NCI-H82 (cell line): ENCODE data around the gene TMEM37.

Source experiments
- DNase-seq: peaks from one replicate; lab custom pipeline; 2025; lab: John Stamatoyannopoulos, UW

Gene TMEM37

GRCh38 chr2:119480718-119481142 is 49.1 kb downstream of the TMEM37 start:
- no peak for DNase-seq

DNA sequence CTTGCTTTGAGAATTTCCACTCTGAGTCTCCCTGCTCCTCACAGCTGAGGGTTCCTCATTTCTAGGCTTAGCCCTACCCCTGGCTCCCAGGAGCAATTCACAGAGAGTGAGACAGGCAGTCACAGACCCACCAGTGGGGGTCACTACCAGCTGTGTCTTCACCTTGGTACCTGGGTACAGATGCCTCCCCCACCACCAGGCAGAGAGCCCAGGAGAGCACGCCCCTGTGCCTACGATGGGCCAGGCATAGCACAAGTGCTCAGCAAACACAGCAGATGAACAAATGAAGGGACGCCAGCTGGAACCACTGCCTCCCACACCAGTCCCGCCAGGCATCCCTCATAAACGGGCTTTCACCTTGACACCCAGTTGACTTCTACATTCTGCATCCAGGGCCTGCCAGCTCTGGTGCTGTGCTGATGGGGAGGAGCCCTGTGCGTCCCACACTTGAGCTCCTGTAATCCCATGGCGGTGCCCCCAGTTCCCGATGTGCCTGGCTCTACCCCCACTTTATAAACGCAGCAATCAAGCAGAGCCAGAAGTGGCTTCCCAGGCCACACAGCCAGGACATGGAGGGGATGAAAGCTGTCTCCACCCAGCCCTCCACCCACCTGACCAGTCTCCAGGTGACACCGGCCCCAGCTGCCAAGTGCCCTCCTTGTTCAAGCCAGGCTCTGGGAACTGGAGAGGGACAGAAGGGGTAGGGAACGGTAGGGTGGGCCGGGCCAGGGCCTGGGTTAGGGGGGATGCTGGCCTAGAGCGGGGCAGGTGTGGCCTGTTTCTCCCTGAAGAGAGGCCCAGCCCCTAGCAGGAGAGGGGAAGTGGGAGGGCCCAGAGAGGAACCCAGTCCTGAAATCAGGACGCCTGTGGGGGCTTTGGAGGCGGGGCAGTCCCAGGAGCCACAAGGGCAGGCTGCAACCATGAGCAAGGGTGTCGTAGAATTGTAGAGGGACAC is 50.1 kb downstream of the TMEM37 start:
- DNase-seq: no peak

GRCh38 chr2:119482481-119483394 is 51.1 kb downstream of the TMEM37 start:
- no peak for DNase-seq

GRCh38 chr2:119483395-119483753 is 51.7 kb downstream of the TMEM37 start:
- DNase-seq: no peak

GRCh38 chr2:119483896-119484718 is 52.5 kb downstream of the TMEM37 start:
- no peak for DNase-seq

GRCh38 chr2:119484834-119485233 is 53.2 kb downstream of the TMEM37 start:
- no peak for DNase-seq

GRCh38 chr2:119485336-119486110 is 53.9 kb downstream of the TMEM37 start:
- DNase-seq: no peak

DNA sequence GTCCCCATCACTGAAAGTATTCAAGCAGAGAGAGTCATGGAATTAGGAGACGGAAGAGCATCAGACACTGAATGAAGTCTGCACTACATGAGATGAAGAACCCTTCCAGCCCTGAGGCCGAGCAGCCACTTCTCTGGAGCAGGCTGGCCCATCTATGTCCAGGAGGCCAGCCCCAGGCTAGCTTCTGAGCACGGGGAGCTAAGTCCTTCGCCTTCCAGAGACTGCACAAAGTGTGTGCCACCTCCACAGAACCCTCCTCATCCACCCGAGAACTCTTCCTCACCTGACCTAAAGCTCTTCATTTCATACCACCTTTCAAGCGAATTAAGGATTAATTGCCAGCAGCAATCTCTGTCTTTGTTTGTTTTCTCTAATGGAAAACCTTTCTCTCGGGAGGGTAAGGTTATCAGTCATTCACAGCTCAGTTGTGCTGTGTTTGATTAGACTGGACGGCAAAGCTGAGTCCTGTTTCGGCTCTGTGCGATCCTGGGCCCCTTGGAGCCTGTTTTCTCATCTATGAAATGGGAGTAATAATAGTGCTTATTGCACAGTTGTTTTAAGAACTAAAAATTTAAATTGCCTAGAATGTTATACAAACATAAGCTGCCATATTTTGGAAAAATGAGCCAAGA is 54.7 kb downstream of the TMEM37 start:
- no peak for DNase-seq

DNA sequence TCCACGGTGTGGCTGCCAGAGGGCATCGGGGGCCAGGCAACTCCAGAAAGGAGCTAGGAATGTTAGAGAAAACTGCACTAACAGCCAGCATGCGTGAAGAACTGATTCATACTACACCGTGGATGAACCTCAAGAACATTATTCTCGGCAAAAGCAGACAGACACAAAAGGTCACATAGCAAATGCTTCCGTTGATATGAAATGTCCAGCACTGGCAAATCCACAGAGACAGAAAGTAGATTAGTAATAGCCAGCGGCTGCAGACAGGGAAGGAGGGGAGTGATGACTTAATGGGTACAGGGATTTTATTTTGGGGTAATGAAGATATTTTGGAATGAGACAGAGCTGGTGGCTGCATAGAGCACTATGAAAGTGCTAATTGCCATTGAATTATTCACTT is 55.2 kb downstream of the TMEM37 start:
- no peak for DNase-seq

- no peak for DNase-seq
These were observed 56.0 kb downstream of the TMEM37 start for GRCh38 chr2:119487434-119488244.
